A549 (cell line): ENCODE data around the gene MAJIN. TPM values are rescaled to one million over a fixed set of nuclear protein-coding genes. Genes with fewer than 3 reads are reported as not detected.

Experiments used
- ATAC-seq, 2 experiments: fragments of 200-7000 bp in 1 of 2; fragments of >200 bp in 1 of 2; cut with Nextera tagmentation in 1 of 2; cut with Tn5 transposase in 1 of 2; 3 replicates each; pipeline versions ENCODE4 v1.8.0 to v1.9.1; 2018 to 2020; ENCODE audit warnings: mild to moderate bottlenecking in 1 of 2, moderate library complexity in 1 of 2
- CTCF ChIA-PET: fragments of 300-600 bp; sonication (Branson Sonifier 250); formaldehyde crosslinking; extraction: SDS; loops from one replicate; lab custom pipeline; 2021; ENCODE audit warnings: antibody characterized with exemption, inconsistent platforms; lab: Yijun Ruan, JAX
- POLR2A ChIA-PET: fragments of 350-600 bp; formaldehyde crosslinking; extraction: SDS; loops from one replicate; lab custom pipeline; 2021; ENCODE audit warnings: antibody characterized with exemption, inconsistent platforms; lab: Yijun Ruan, JAX
- DNase-seq, 2 experiments: peaks; one replicate each; pipeline versions ENCODE4 v3.0.0 to v3.0.0-alpha.2; 2011 to 2016; ENCODE audit warnings: low read depth in 1 of 2, low spot score in 1 of 2
- FAIRE-seq: peaks from 2 replicates; lab custom pipeline; 2011; peaks lifted over from hg19 to GRCh38; lab: Jason Lieb, UNC
- H3K27ac ChIP-seq, 2 experiments: fragments of >200 bp; sonication (Bioruptor Twin); formaldehyde crosslinking; 3 replicates each; pipeline ENCODE4 v1.5.1; 2016 to 2017
- H3K4me1 ChIP-seq: fragments of >200 bp; sonication (Bioruptor Twin); formaldehyde crosslinking; 3 replicates; pipeline ENCODE4 v1.6.1; 2016
- H3K4me2 ChIP-seq: fragments of >200 bp; sonication (Bioruptor Twin); formaldehyde crosslinking; 3 replicates; pipeline ENCODE4 v1.6.1; 2016
- H3K4me3 ChIP-seq: fragments of >200 bp; sonication (Bioruptor Twin); formaldehyde crosslinking; 3 replicates; pipeline ENCODE4 v1.5.1; 2016
- H3K9me3 ChIP-seq: fragments of >200 bp; sonication (Bioruptor Twin); formaldehyde crosslinking; 3 replicates; pipeline ENCODE4 v1.6.1; 2016
- BHLHE40 ChIP-seq: IDR thresholded peaks from 2 replicates; pipeline ENCODE4 v1.6.1; 2012; ENCODE audit warnings: low read depth, low read length, inconsistent platforms
- CEBPB ChIP-seq, 2 experiments: fragments of >200 bp in 1 of 2; sonication (Bioruptor Twin) in 1 of 2; formaldehyde crosslinking in 1 of 2; IDR thresholded peaks; 2 replicates each; pipeline ENCODE4 v1.6.1; 2012 to 2016
- CTCF ChIP-seq: fragments of >200 bp; sonication (Bioruptor Twin); formaldehyde crosslinking; IDR thresholded peaks from 3 replicates; pipeline ENCODE4 v1.5.1; 2016
- E2F6 ChIP-seq: IDR thresholded peaks from 2 replicates; pipeline ENCODE4 v1.6.1; 2012; ENCODE audit warnings: low read depth, borderline replicate concordance
- EHF ChIP-seq: fragments of 250-450 bp; sonication (Bioruptor Pico); IDR thresholded peaks from 2 replicates; pipeline ENCODE4 v1.5.0; 2020; ENCODE audit warnings: mild to moderate bottlenecking
- EHMT2 ChIP-seq: fragments of 200-600 bp; sonication (generic); IDR thresholded peaks from 2 replicates; pipeline ENCODE4 v1.6.1; 2016; ENCODE audit warnings: antibody characterized with exemption, low read depth, mild to moderate bottlenecking, moderate library complexity
- ELK1 ChIP-seq: fragments of 150-350 bp; IDR thresholded peaks from 2 replicates; pipeline ENCODE4 v1.6.1; 2014; ENCODE audit warnings: low read depth, mild to moderate bottlenecking, low read length
- EP300 ChIP-seq, 2 experiments: fragments of >200 bp; sonication (Bioruptor Twin); formaldehyde crosslinking; IDR thresholded peaks; 2 replicates in 1 of 2; 3 replicates in 1 of 2; pipeline ENCODE4 v1.6.1; 2016 to 2017
- FOXS1 ChIP-seq: fragments of 250-450 bp; sonication (Bioruptor Pico); IDR thresholded peaks from 2 replicates; pipeline ENCODE4 v1.5.0; 2020; ENCODE audit warnings: mild to moderate bottlenecking, moderate library complexity
- GATA3 ChIP-seq: IDR thresholded peaks from 2 replicates; pipeline ENCODE4 v1.6.1; 2012; ENCODE audit warnings: borderline replicate concordance
- HDAC2 ChIP-seq: fragments of 200-600 bp; sonication (generic); IDR thresholded peaks from 2 replicates; pipeline ENCODE4 v1.6.1; 2016
- HES2 ChIP-seq: fragments of >200 bp; sonication (Bioruptor Twin); formaldehyde crosslinking; IDR thresholded peaks from 2 replicates; pipeline ENCODE4 v1.6.1; 2016
- HMGXB4 ChIP-seq: fragments of 250-450 bp; sonication (Bioruptor Pico); IDR thresholded peaks from 2 replicates; pipeline ENCODE4 v1.5.0; 2021; ENCODE audit warnings: mild to moderate bottlenecking, moderate library complexity, borderline replicate concordance
- JUN ChIP-seq, 2 experiments: fragments of >200 bp; sonication (Bioruptor Twin); formaldehyde crosslinking; IDR thresholded peaks; 2 replicates in 1 of 2; 3 replicates in 1 of 2; pipeline ENCODE4 v1.6.1; 2016 to 2017
- KDM5A ChIP-seq: fragments of 200-600 bp; sonication (generic); IDR thresholded peaks from 2 replicates; pipeline ENCODE4 v1.6.1; 2016; ENCODE audit warnings: antibody characterized with exemption, mild to moderate bottlenecking
- RAD21 ChIP-seq, 2 experiments: fragments of >200 bp in 1 of 2; sonication (Bioruptor Twin) in 1 of 2; formaldehyde crosslinking in 1 of 2; IDR thresholded peaks in 1 of 2; conservative IDR thresholded peaks in 1 of 2; 2 replicates in 1 of 2; 3 replicates in 1 of 2; pipeline ENCODE4 v1.6.1; 2012 to 2018; ENCODE audit warnings: inconsistent platforms in 1 of 2
- RARB ChIP-seq: fragments of 250-450 bp; sonication (Bioruptor Pico); IDR thresholded peaks from 2 replicates; pipeline ENCODE4 v1.8.0; 2021; ENCODE audit warnings: mild to moderate bottlenecking, moderate library complexity
- REST ChIP-seq: fragments of 200-600 bp; sonication (generic); IDR thresholded peaks from 2 replicates; pipeline ENCODE4 v1.6.1; 2016; ENCODE audit warnings: antibody characterized with exemption, mild to moderate bottlenecking, moderate library complexity
- RFX5 ChIP-seq: fragments of 450-650 bp; IDR thresholded peaks from 2 replicates; pipeline ENCODE4 v1.7.1; 2014; ENCODE audit warnings: antibody characterized with exemption, mild to moderate bottlenecking, moderate library complexity
- RNF2 ChIP-seq: fragments of 200-600 bp; sonication (generic); IDR thresholded peaks from 2 replicates; pipeline ENCODE4 v1.6.1; 2016; ENCODE audit warnings: low read depth, mild to moderate bottlenecking, antibody characterized with exemption, moderate library complexity, borderline replicate concordance
- SMC3 ChIP-seq: fragments of >200 bp; sonication (Bioruptor Twin); formaldehyde crosslinking; IDR thresholded peaks from 3 replicates; pipeline ENCODE4 v1.6.1; 2018; ENCODE audit warnings: inconsistent platforms
- ZC3H11A ChIP-seq: fragments of 450-650 bp; IDR thresholded peaks from 2 replicates; pipeline ENCODE4 v1.6.1; 2014; ENCODE audit warnings: antibody characterized with exemption, mild to moderate bottlenecking
- ZNF302 ChIP-seq: fragments of 250-450 bp; sonication (Bioruptor Pico); IDR thresholded peaks from 2 replicates; pipeline ENCODE4 v1.9.0; 2021; ENCODE audit warnings: inconsistent platforms, mild to moderate bottlenecking, moderate library complexity
- ZSCAN20 ChIP-seq: fragments of 250-450 bp; sonication (Bioruptor Pico); IDR thresholded peaks from 2 replicates; pipeline ENCODE4 v1.8.0; 2022; ENCODE audit warnings: mild to moderate bottlenecking, moderate library complexity
- WGBS: methylation state at CpG from one replicate; pipeline ENCODE4 v1.1.6; 2017; ENCODE audit errors: missing lambda C conversion rate; 5-methylcytosine and 5-hydroxymethylcytosine counted together
- polyA plus RNA-seq, 4 experiments: library from polyadenylated mRNA; depleted of rRNA in 3 of 4; stranded (reverse); fragments of >200 nt; fragmentation: RNase III in 1 of 4; extraction: RNeasy Plus Mini Kit Qiagen cat#74134 plus additional on column Dnase treatment in 1 of 4; gene quantifications; 2 replicates in 3 of 4; 3 replicates in 1 of 4; pipeline ENCODE4 v1.2.3, GENCODE V29; 2011 to 2017

Gene MAJIN
- polyA plus RNA-seq, 2 of the 4 experiments (the other 2 are of a cell fraction), result 0.12 TPM; not detected in 1

GRCh38 chr11:64928957-64929356 is 43.0 kb downstream of the MAJIN start:
- TF ChIP-seq RFX5 (no peak), GATA3 (no peak), CEBPB (IDR thresholded peaks at IDR 0.05) (no peak), EHF (no peak), KDM5A (no peak), EHMT2 (no peak), RNF2 (no peak), JUN (IDR thresholded peaks at IDR 0.05) (no peak), HMGXB4 (CRISPR knock-in tag) (no peak), HDAC2 (no peak), RARB (CRISPR knock-in tag) (no peak), ZNF302 (no peak), FOXS1 (CRISPR knock-in tag) (no peak), CTCF (no peak), EP300 (IDR thresholded peaks at IDR 0.05) (no peak), REST (no peak), ZC3H11A (no peak), BHLHE40 (no peak)
- CTCF ChIA-PET, result interaction anchor here (0.6 to 3.4 kb wide), 5 partner anchors 34 to 85 kb away, joined by 3 to 13 read pairs (median 4); partner anchors contain the start of genes ARL2 and BATF2
- no peak overlapping the region for H3K4me2 ChIP-seq
- H3K9me3 ChIP-seq, result no peaks in the 10 kb centered on the region
- DNase-seq (no peak), FAIRE-seq (no peak), ATAC-seq (no peak)
- H3K4me1 ChIP-seq, result peaks cover 8% of the 10 kb centered on the region
- H3K27ac ChIP-seq, result no peak overlapping the region
- no peak overlapping the region for H3K4me3 ChIP-seq
- WGBS, result 94% methylated on average over 2 of the region's 2 CpGs
- POLR2A ChIA-PET, result no interaction called here

- ChIA-PET POLR2A (no interaction called here), CTCF (interaction anchor here (0.9 to 3.8 kb wide), 5 partner anchors 25 to 88 kb away, joined by 3 to 16 read pairs (median 11); partner anchors contain the start of genes ARL2 and BATF2)
- no peaks in the 10 kb centered on the region for H3K9me3 ChIP-seq
- FAIRE-seq (no peak), DNase-seq (no peak), ATAC-seq (no peak)
- H3K4me1 ChIP-seq, result peaks cover 14% of the 10 kb centered on the region
- no peak overlapping the region for H3K4me3 ChIP-seq
- WGBS, result 85% methylated on average over 22 of the region's 22 CpGs
- no peak overlapping the region for H3K4me2 ChIP-seq
- no peak overlapping the region for H3K27ac ChIP-seq
- TF ChIP-seq SMC3 (no peak), HES2 (no peak), REST (no peak), ELK1 (no peak), ZSCAN20 (no peak), E2F6 (no peak), RAD21 (conservative IDR thresholded peaks at IDR 0.05 in 1 of 2, IDR thresholded peaks at IDR 0.05 in 1 of 2) (no peak)
These were observed 45.2 kb downstream of the MAJIN start for GRCh38 chr11:64926689-64927088.
